Activated CD4-positive, CD25-positive, alpha-beta regulatory T cell treated with anti-CD3 and anti-CD28 coated beads, Interleukin-2, amount 50 U/mL, for 24 hours (primary cell): Measurements from ENCODE around the gene DUSP2.

ENCODE experiments used
- ATAC-seq, 2 donors: fragments of 150-1000 bp; cut with Tn5 transposase; one replicate each; pipeline ENCODE4 v1.10.0; 2021; ENCODE audit warnings: mild to moderate bottlenecking in 1 of 2, moderate library complexity in 1 of 2

DUSP2 gene

DNA sequence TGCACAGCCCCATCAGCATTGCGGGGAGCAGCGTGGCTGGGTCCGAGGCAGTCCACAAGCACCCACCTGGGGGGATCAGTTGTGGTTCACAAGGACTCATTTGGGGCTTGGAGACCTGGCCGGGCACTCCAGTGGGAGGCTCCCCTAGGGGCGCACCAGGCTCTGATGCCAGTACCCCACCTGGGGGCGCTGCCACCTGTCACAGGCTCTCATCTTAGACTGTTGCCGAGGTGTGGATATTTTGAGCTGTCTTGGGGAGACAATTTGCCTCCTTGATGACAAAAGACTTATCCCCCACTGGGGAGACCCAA lies 31.9 kb downstream of the DUSP2 start:
- ATAC-seq = no peak

DNA sequence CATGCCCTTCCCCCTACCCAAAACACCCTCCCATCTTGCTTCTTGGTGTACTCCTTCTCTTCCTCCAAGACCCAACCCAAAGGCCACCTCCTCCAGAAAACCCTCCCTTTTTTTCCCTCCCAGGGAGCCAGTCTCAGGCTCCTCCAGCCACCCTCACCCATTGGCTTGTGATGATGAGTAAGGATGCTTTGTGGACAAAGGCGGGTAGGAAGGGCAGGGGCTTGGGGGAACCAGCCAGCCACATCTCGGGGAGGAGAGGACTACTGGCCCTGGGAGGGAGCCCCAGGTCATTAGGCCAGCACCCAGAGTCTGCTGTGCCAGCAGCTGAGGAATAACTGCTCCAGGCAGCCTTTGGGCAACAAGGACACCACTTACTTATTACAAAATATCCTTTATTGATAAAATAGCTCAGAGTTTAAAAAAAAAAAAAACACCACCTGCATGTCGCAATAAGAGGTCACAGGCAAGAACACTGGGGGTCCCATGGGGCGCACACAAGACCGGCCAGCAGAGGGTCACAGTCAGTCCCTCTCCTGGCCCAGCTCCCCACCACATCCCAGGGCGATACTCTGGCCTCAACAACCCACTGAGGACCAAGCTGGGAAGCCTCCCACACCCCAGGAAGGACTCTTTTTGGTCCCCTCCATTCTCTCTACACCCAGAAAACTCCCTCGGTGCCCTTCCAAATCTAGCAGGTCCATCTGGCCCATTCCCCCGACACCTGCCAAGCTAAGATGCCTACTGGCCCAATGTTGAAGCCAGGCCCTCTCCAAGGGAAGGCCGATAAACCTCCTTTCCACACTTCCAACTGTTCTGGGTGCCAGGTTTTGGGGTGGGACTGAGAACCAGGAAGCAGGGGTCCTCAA lies 32.5 kb downstream of the DUSP2 start:
- no peak for ATAC-seq

DNA sequence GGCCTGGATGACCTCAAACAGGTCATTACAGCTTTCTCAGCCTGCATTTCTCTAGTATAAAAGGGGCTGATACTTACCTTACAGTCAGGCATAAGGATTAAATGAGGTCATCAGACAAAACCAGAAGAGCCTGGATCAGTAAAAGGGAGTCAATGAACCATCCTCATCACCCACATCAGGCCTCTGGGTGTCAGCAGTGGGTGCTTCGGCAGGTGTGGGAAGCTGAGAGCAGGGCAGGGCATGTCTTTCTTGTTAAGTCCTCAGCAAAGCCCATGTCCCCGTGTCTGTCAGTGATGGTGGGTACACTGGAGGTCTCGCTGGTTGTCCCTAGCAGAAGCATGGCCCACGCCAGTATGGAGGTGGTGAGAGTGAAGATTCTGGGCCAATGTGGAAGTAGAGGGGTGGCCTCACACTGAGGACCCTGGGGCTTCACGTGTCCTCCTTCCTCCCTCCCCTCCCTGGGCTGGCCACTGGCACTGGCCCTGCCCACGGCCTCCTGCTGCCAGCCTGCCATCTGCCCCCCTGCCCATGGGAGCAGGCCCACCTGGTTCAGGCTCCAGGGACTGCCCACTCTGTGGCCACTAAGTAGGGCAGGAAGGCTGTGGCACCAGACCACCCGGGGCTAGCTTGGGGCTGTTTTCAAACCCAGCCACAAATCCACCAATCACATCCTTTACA lies 33.3 kb downstream of the DUSP2 start:
- no peak for ATAC-seq

DNA sequence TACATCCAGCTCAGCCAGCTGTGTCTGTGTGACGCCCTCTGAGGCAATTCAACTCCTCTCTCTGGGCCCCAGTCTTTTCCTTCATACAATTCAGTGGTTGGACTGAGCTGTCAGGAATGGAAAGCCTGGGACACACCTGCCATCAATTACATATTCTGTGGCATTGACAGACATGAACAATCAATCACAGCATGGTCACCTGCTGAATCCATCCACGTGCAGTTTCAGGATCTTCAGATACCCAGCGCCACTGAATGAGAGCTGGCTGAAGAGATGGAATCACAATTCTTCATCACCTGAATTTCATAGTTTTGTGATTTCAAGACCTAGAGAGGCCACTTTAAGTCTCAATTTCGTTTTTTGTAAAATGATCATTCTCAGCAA lies 34.0 kb downstream of the DUSP2 start:
- ATAC-seq = no peak

DNA sequence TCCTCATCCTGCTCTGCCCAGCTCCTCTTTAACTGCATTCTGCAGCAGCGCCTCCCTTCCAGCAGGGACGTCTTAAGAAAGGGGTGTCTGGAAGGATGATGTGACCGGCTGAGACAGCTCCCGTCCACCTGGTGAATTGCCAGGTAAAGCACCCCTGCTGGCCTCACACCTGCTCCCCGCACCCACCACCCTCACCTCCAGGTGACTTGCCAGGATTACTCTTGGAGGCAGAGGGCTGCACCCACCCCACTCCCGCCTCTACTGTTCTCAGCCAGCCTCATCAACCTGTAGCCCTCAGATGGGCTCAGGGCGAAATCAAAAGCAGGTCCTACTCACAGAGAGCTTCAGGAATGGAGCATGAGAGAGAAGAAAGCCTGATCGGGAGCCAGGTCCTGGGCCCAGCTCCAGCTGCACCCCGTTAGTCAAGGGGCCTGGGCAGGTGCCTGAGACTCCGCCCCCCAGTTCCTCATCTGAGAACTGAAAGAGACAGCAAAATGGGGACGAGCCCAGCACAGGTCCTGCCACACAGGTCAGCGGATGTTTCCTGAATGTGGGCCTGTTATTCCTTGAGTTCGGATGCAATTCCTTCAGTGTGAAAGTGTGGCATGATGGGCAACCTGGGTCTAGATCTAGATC lies 34.5 kb downstream of the DUSP2 start:
- ATAC-seq = no peak

DNA sequence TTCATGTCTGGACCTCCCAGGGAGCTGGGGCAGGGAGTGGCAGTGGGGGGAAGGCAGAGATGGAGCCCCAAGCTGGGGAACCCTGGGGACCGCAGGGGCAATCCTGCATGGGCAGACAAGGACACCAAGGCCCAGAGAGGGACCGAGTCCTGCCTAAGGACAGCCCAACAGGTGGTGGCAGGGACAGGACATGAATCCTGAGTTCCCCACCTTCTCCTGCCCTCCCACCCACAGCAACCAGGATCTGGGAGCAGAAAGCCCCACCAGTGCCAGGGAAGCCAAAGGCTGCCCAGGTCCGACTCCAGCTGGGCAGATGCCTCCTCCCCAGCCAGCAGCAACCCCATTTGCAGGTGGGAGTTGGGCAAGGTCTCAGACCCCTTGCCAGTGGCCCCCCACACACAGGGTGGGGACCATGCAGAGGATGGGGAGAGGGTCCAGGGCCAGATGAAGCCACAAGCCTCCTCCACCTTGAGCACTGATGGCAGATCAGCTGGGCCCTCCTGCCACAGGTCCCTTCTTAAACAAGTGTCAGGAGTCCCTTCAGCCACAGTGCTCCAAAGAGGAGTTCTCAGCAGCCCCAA lies 35.2 kb downstream of the DUSP2 start:
- ATAC-seq = no peak

DNA sequence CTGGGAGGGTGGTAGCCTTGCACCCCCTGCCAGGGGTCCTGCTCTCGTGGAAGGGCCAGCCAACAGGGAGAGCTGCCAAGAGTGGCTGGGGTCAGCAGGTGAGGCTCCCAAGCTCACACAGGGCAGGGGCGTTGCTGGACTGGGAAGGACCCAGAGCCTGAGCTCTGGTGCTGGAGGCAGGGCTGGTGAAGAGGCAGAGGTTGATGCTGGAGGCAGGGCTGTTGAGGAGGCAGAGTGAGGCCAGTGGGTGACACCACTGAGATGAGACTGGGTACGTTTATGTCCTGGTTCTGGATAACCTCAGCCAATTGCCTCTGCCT lies 35.9 kb downstream of the DUSP2 start:
- no peak for ATAC-seq

DNA sequence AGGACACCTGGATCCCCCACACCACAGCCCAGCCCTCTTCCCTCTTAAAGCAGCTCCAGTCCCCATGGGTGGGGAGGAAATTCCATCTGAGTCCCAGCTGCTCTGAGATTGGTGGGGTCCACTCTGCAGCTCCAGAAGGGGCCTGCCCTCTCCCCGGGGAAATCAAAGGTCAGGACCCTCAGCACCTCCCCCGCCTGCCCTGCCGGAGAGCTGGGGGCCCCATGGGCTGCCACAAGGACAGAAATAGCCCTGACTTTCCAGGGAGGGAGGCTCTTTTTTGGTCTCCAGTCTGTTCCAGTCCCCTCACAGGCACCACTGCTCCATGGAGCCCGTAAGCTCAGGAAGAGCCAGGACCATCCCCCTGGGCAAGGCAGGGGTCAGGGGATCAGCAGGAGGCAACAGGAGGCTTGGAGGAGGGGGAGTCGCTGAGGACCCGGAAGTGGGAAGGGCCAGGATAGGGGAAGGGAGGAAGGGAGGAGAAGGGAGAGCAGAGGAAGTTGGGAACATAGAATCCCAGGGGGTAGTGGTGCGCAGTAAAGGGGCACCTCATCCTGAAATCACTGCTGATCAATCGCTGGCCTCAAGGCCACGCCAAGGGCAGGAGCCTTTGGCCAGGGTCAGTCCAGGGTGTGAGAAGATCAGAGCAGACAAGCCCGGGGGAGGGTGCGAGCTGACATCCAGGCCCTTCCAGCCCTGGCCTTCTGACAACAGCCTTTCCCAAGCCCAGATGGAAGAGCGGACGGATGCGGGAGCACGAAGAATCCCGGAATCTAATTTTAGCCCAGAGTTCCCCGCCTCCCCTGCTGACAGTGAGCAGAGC lies 36.5 kb downstream of the DUSP2 start:
- ATAC-seq = no peak

DNA sequence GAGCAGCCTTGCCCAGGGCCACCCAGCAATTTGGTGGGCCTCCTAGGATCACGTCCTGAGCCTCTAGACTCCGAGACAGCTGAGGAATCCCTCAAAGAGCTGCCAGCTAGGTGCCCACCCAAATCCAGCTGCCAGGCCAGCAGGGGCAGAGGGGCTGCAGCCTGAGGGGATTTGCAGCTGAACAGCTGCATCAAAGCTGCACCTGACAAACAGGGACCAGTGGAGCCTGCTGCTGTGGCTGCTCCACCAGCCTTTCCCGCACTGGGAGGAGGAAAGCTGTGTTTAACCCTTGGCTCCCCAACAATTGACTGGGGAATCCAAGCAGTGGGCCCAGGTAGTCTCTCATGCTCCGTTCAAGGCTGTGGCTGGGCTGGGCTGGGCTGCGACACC lies 37.1 kb downstream of the DUSP2 start:
- no peak for ATAC-seq

DNA sequence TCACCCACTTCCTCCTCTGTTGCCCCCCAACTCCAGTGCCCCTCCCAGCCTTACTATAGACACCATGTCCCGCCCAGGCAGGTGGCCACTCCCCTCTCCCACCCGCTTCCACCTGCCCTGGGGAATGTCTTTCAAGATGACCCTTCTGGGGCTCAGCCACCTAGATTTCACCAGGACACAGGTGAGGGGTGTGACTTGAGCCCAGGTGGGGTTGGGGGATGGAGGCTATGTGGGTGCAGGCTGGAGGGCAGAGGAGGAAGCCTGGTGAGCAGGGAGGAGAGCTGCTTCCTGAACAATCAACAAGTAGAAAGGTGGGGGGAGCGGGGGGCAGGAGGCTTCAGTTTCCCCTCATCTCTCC lies 37.6 kb downstream of the DUSP2 start:
- no peak for ATAC-seq

DNA sequence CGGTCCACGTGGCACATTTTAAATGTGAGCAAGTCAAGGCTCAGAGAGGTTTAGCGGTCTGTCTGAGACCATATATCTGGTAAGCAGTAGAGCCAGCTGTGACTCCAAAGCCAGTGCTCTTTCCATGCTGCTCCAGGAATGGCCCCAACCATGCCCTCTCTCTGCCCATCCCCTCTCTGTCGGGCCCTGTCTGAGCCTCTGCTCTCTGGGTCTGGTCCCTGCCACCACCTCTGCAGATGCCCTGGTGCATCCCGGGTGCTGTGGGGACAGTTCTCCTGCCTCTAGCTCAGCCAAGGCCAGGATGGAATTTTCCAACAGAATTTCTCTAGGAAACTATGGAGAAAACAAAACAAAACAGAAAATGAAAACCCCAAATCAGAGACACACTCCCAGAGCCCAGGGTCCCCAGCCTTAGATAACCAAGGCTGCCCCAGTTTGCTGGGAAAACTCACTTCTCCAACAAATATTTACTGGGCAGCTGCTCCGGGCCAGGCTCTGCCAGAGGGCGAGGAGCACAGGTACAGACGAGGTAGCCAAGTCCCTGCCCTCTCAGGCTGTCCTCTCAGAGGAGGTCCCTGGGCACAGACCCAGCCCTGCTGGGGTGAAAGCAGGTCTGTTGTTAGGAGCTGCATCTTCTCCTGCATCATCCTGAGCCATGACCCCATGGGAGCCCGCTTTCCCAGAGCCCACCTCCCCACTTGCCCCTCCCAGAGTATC lies 38.1 kb downstream of the DUSP2 start:
- no peak for ATAC-seq

DNA sequence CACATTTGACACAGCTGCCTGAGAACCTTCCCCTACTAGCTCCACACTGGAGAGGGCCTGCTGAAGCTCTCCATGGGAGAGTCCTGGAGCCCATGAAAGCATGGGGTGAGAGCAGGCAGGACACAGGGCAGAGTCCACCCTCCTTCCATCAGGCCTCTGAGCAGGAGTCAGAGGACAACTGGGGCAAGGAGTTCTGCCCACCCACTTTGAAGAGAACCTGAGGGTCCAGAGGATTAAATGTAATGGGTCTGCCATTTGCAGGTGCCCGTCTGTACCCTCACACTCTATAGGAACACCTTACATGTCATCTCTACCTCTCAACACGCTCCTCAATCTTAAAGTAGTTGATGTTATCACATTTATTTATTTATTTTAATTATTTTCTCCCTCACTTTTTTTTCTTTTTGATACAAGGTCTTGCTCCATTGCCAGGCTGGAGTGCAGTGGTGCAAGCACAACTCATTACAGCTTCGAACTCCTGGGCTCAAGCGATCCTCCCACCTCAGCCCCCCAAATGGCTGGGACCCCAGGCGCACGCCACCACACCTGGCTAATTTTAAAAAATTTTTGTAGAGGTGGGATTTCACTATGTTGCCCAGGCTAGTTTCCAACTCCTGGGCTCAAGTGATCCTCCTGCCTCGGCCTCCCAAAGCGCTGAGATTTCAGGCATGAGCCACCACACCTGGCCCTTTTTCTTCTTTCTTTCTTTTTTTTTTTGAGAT lies 39.1 kb downstream of the DUSP2 start:
- no peak for ATAC-seq

DNA sequence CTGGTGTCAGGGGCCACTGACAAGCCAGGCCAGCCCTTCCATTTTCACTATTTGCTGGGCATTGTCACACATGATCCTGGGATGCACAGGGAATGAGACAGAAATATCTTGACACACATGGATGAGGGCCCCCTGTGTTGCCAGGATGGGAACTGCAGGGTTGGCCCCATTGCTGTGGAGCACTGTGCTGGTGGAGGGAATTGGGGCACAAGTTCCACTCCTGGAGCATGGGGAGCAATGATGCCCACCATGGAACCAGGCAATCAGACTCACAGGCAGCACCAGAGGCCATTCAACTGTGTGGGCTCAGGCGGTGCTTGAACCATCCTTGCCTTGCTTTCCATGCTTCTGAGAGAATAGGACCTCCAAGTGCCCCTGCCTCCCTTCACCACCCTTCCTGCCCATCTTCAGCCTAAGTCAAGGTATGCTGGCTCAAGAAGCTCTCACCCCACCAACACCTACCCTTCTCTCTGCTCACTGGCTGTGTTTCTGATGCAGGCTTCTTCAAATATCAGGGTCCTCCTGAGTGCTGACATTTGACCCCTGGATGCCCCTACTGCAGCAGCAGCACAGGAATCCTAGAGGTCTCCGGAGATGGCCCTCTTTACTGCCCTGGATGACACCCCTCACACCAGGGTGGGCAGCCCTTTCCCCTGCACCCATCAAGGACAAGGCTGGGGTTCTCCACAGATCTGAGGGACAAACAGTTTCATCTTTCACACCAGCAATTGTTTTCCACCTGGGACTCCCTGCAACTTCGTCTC lies 39.9 kb downstream of the DUSP2 start:
- ATAC-seq = no peak

DNA sequence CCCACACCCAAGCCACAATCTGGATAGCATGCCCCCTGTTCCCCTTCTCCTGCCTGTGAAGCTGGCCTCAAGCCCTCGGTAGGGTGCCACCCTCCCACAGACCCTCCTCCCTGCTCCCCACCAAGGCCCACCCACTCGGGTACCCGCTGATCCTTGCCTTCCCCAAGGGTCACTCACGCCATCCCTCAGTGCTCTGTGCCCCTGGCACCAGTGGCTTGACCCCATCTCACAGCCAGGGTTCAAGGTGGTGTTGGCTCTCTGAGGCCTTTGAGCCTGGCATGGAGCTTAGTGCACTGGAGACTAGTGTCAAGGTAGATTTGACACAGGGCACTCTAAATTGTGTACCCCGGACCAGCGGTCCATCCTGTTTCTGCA lies 40.8 kb downstream of the DUSP2 start:
- ATAC-seq = no peak

DNA sequence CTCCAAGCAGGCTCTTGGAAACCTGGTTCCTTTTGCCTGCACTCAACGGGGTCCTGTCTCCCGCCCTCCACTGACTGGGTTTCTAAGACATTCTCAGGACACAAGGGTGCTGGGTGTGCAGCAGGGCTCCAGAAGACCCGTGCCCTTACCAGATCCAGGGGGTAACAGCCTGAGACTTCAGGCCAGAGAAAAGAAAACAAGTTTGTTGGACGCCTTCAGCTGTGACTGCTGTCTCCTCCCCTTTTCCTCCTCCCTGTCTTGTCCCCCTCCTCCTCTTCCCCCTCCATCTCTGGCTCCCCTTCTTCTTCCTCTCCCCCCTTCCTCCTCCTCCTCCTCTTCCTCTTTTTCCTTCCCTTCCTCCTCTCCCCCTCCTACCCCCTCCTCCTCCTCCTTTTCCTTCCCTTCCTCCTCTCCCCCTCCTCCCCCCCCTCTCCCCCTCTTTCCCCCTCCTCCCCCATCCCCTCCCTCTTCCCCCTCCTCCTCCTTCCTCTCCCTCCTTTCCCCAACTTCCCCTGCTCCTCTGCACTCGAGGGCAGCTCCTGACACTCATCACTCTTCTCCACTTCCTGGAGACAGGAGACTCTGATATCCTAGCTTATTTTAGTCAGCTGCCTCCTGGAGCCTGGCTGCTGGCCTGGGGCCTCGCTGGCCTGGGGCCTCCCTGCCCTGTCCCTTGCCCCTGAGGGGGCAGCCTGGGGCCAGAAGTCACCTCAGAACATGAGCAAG lies 41.3 kb downstream of the DUSP2 start:
- no peak for ATAC-seq

DNA sequence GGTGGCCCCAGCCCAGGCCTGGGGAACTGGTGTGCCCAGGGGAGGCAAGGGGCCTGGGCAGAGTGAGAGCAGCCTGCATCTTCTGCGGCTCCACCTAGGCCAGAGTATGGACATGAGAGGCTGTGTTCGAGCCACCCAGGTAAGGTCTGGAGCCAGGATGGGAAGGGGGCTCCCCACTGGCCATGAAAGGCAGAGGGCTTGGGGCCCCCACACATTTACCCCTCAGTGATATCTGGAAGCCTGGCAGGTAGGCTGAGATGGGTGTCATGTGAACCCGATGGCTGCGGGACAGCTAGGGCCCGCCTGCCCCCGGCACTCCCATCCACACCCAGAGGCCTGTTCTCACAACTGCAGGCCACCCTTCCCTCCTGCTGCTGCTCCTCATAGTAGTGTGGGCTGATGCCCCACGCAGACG lies 42.0 kb downstream of the DUSP2 start:
- ATAC-seq = peak in 1 of 2 donors; percentile 24

DNA sequence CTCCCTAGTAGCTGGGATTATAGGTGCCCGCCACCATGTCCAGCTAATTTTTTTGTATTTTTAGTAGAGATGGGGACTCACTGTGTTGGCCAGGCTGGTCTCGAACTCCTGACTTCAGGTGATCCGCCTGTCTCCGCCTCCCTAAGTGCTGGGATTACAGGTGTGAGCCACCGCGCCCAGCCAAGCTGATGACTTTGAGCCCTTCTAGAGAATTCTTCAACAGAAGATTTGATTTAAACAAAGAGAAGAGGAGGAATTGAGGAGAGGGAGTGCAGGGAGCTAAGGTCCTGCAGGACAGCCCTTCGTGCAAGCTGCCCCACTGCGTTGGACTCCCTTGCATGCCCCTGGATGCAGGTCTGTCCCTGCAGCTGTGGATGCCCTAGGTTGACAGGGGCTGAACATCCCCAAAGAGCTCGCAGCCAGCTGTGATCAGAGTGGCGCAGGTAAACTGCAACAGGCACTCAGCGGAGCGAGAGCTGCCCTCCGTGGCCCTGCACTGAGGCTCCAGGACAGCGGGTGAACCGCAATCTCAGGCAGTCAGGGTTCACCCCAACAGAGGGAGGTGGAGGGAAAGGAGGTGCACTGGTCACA lies 42.5 kb downstream of the DUSP2 start:
- ATAC-seq = no peak

DNA sequence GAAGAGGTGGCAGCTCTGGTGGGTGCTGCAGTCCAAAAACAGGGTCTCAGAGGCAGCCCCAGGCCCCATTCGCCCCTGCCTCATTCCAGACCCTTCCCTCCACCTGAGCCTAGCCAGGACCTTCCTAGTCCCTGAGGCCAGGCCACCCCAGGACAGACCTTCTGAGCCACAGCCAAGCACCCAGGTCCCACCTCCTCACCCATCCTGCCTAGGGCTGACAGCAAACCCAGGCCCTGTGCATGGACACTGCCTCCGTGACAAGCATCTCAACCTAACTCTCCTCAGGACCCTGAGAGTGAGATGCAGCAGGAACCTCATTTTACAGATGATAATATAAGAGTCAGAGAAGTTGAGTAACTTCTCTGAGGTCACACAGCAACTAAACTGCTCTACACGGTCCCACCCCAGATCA lies 44.3 kb downstream of the DUSP2 start:
- ATAC-seq = no peak

DNA sequence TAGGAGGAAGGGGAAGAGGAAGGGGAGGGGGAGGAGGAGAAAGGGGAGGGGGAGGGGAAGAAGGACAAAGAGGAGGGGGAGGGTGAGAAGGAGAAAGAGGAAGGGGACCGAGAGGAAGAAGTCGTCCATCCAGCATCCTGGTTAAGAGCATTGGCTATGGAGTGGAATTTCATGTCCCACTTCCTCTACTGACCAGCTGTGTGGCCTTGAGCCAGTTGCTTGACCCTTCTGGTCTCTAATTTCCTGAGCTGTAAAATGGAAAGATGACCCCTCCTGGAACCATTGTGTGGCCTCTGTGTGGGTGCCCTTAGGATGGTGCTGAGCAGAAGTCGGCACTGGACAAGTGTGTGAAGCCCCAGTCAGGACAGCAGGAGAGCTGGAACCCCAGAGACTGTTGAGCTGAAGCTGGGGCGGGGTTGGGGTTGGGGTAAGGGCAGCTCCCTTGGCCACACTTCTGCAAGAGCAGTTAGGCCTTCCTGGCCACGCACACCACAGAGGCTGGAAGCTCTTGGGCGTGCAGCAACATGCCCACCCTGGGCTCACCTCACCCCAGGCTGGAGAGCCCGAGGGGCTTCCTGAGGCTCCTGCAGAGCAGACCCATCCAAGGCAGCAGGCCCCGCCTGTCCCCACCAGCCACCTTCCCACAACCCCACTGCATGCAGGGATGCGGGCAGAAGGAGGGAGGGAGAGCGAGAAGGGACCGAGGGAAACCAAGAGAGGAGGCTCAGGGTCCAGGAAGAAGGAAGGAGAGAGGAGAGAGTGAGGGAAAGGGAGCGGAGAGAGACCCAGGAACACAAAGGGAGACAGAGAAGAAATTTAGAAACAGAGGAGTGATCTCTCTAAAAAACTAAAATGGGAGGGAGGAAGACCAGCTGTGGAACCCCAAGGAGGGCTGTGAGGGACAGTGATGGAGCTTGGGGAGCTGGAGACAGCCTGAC lies 45.1 kb downstream of the DUSP2 start:
- ATAC-seq = no peak
